Right ventricle myocardium inferior (tissue), 1 donor: ENCODE data around the gene MAST3. TPM values are rescaled to one million over a fixed set of nuclear protein-coding genes. Genes with fewer than 3 reads are reported as not detected.
"Not testable (repeated sequence)": the region's sequence is repeated elsewhere in the genome, so short reads cannot be mapped to it uniquely, and the experiment has no call there.

Source experiments
- ATAC-seq: fragments of 200-7000 bp; cut with Tn5 transposase; one replicate; pipeline ENCODE4 v1.9.1; 2020; ENCODE audit warnings: mild to moderate bottlenecking, moderate library complexity
- DNase-seq: peaks from one replicate; pipeline ENCODE4 v3.0.0; 2021; ENCODE audit errors: missing footprints
- intact Hi-C: fragments of 100-400 bp; cut with DNase I; formaldehyde crosslinking; loops from one replicate; pipeline ENCODE4 v1.11.0; 2022
- total RNA-seq: library from RNA; stranded (reverse); fragmentation: NEBNext Ultra II Directional; extraction: Animal tissue kit (Norgen Biotek cat#: 25700); gene quantifications from one replicate; pipeline ENCODE4 v1.2.1, GENCODE V29; 2021
- donor health status: DM: no; HTN: yes; CAD: no; lungs with severe emphysema.

MAST3 gene
- total RNA-seq, 1 donor from 2014 or later = 5.5 TPM

GRCh38 chr19:18083929-18084684 lies 13.5 kb upstream of the MAST3 start:
- no peak for ATAC-seq
- intact Hi-C loops = no loop called here

GRCh38 chr19:18085702-18086457 lies 11.7 kb upstream of the MAST3 start:
- intact Hi-C loops = no loop called here
- no peak for DNase-seq
- no peak for ATAC-seq

More at GRCh38 chr19:18083929-18084684, 13.5 kb upstream of the MAST3 start:
- DNase-seq = no peak

GRCh38 chr19:18086590-18087138 lies 10.9 kb upstream of the MAST3 start, which contains the start of gene IL12RB1:
Gene IL12RB1 (minus strand): TSS chr19:18086934. CDS start chr19:18086823, 111 bp downstream.
- ATAC-seq = no peak
- intact Hi-C loops = no loop called here

GRCh38 chr19:18089096-18089541 lies 8.5 kb upstream of the MAST3 start:
- DNase-seq = peak; percentile 85
- intact Hi-C loops = not testable (repeated sequence)

More at GRCh38 chr19:18086590-18087138, 10.9 kb upstream of the MAST3 start, which contains the start of gene IL12RB1:
- no peak for DNase-seq

GRCh38 chr19:18089726-18090125 lies 7.9 kb upstream of the MAST3 start:
- DNase-seq (no peak), ATAC-seq (no peak)
- intact Hi-C loops = no loop called here

More at GRCh38 chr19:18089096-18089541, 8.5 kb upstream of the MAST3 start:
- peak; percentile 30 for ATAC-seq

- DNase-seq (no peak), ATAC-seq (peak; percentile 9)
Observed at GRCh38 chr19:18090545-18091216, 6.9 kb upstream of the MAST3 start.

GRCh38 chr19:18091217-18091608 lies 6.4 kb upstream of the MAST3 start:
- intact Hi-C loops = no loop called here
- DNase-seq = peak; percentile 89
- ATAC-seq = peak; percentile 49

More at GRCh38 chr19:18090545-18091216, 6.9 kb upstream of the MAST3 start:
- intact Hi-C loops = no loop called here

GRCh38 chr19:18093439-18094161 lies 4.0 kb upstream of the MAST3 start:
- intact Hi-C loops = no loop called here
- ATAC-seq (no peak), DNase-seq (no peak)

GRCh38 chr19:18096258-18096657 lies 1.3 kb upstream of the MAST3 start:
- ATAC-seq = no peak

GRCh38 chr19:18097993-18098890 lies 664 bp downstream of the MAST3 start:
- ATAC-seq = no peak
- intact Hi-C loops = no loop called here
- no peak for DNase-seq

More at GRCh38 chr19:18096258-18096657, 1.3 kb upstream of the MAST3 start:
- intact Hi-C loops = no loop called here
- DNase-seq = no peak

- intact Hi-C loops = no loop called here
- ATAC-seq (no peak), DNase-seq (no peak)
Observed at GRCh38 chr19:18098891-18099622, 1.5 kb downstream of the MAST3 start.

- intact Hi-C loops = no loop called here
- ATAC-seq = no peak
Observed at GRCh38 chr19:18099623-18099995, 2.0 kb downstream of the MAST3 start.

GRCh38 chr19:18100710-18101109 lies 3.1 kb downstream of the MAST3 start:
- DNase-seq = no peak
- ATAC-seq = no peak
- intact Hi-C loops = no loop called here

More at GRCh38 chr19:18099623-18099995, 2.0 kb downstream of the MAST3 start:
- no peak for DNase-seq

- intact Hi-C loops = no loop called here
- DNase-seq (no peak), ATAC-seq (no peak)
Observed at GRCh38 chr19:18101268-18101667, 3.7 kb downstream of the MAST3 start.

- ATAC-seq = no peak
- intact Hi-C loops = no loop called here
- no peak for DNase-seq
Observed at GRCh38 chr19:18102916-18103542, 5.5 kb downstream of the MAST3 start.

GRCh38 chr19:18104793-18105131 lies 7.2 kb downstream of the MAST3 start:
- intact Hi-C loops = no loop called here
- ATAC-seq (no peak), DNase-seq (no peak)
